ENCODE results near the gene TIA1.
A peak's percentile ranks its signal among the peaks of the same experiment; 100 is the strongest.

TIA1 gene

GRCh38 chr2:70258532-70258875, 10.1 kb upstream of the TIA1 start:
- peak overlapping the region; percentile 43 for H3K9ac ChIP-seq (ENCODE audit: low read length)
- no peaks in the 10 kb centered on the region for H3K36me3 ChIP-seq (replicated peaks; ENCODE audit: low read depth, low read length)
- H3K9me3 ChIP-seq (ENCODE audit: insufficient read depth, low read length) = no peaks in the 10 kb centered on the region
- H3K27ac ChIP-seq (ENCODE audit: low read length) = no peak overlapping the region
- peak overlapping the region; percentile 80 for H3K4me2 ChIP-seq (ENCODE audit: low read length)
- no peaks in the 10 kb centered on the region for H4K20me1 ChIP-seq (ENCODE audit: insufficient read depth, low read length)
- H2AFZ ChIP-seq (ENCODE audit: low read depth, low read length) = peak overlapping the region; percentile 73; the same call in 1 of the 2 replicates
- H3K4me1 ChIP-seq (ENCODE audit: low read length) = peaks cover 5% of the 10 kb centered on the region
- peak overlapping the region; percentile 96 for H3K4me3 ChIP-seq (ENCODE audit: low read length)
- H3K79me2 ChIP-seq (ENCODE audit: low read length) = no peaks in the 10 kb centered on the region
- TF ChIP-seq CTCF (IDR thresholded peaks at IDR 0.05; ENCODE audit: low read depth, low read length) = no peak
- no peak for TF ChIP-seq EZH2phosphoT487 (IDR thresholded peaks at IDR 0.05; ENCODE audit: low read depth)
- no peaks in the 10 kb centered on the region for H3K27me3 ChIP-seq (ENCODE audit: low read depth, low read length)

- TF ChIP-seq CTCF (IDR thresholded peaks at IDR 0.05; ENCODE audit: low read depth, low read length) = no peak
- TF ChIP-seq EZH2phosphoT487 (IDR thresholded peaks at IDR 0.05; ENCODE audit: low read depth) = no peak
- Histone ChIP-seq H3K4me3 (ENCODE audit: low read length) (no peak overlapping the region), H3K9ac (ENCODE audit: low read length) (no peak overlapping the region), H3K9me3 (ENCODE audit: insufficient read depth, low read length) (no peaks in the 10 kb centered on the region), H3K4me2 (ENCODE audit: low read length) (no peak overlapping the region), H3K4me1 (ENCODE audit: low read length) (peaks cover 5% of the 10 kb centered on the region), H3K27me3 (ENCODE audit: low read depth, low read length) (no peaks in the 10 kb centered on the region), H2AFZ (ENCODE audit: low read depth, low read length) (no peak overlapping the region), H4K20me1 (ENCODE audit: insufficient read depth, low read length) (no peaks in the 10 kb centered on the region), H3K79me2 (ENCODE audit: low read length) (no peaks in the 10 kb centered on the region), H3K36me3 (replicated peaks; ENCODE audit: low read depth, low read length) (no peaks in the 10 kb centered on the region), H3K27ac (ENCODE audit: low read length) (no peak overlapping the region)
These were observed 7.3 kb upstream of the TIA1 start for GRCh38 chr2:70255637-70256314.

- no peak overlapping the region for H2AFZ ChIP-seq (ENCODE audit: low read depth, low read length)
- H3K36me3 ChIP-seq (replicated peaks; ENCODE audit: low read depth, low read length) = peaks cover 7% of the 10 kb centered on the region
- H3K27ac ChIP-seq (ENCODE audit: low read length) = no peak overlapping the region
- no peaks in the 10 kb centered on the region for H3K27me3 ChIP-seq (ENCODE audit: low read depth, low read length)
- H3K9ac ChIP-seq (ENCODE audit: low read length) = no peak overlapping the region
- H4K20me1 ChIP-seq (ENCODE audit: insufficient read depth, low read length) = peaks cover 8% of the 10 kb centered on the region; the same call in 1 of the 2 replicates
- TF ChIP-seq CTCF (IDR thresholded peaks at IDR 0.05; ENCODE audit: low read depth, low read length) (no peak), EZH2phosphoT487 (IDR thresholded peaks at IDR 0.05; ENCODE audit: low read depth) (no peak)
- peaks cover 30% of the 10 kb centered on the region for H3K79me2 ChIP-seq (ENCODE audit: low read length)
- H3K9me3 ChIP-seq (ENCODE audit: insufficient read depth, low read length) = no peaks in the 10 kb centered on the region
- no peak overlapping the region for H3K4me3 ChIP-seq (ENCODE audit: low read length)
- peak overlapping the region; percentile 47; the same call in 1 of the 2 replicates for H3K4me2 ChIP-seq (ENCODE audit: low read length)
- peaks cover 7% of the 10 kb centered on the region; the same call in 1 of the 2 replicates for H3K4me1 ChIP-seq (ENCODE audit: low read length)
These were observed 2.0 kb upstream of the TIA1 start for GRCh38 chr2:70250434-70250833.

- H3K27me3 ChIP-seq (ENCODE audit: low read depth, low read length) = no peaks in the 10 kb centered on the region
- H3K9me3 ChIP-seq (ENCODE audit: insufficient read depth, low read length) = no peaks in the 10 kb centered on the region
- peak overlapping the region; percentile 90 for H3K4me3 ChIP-seq (ENCODE audit: low read length)
- peaks cover 7% of the 10 kb centered on the region for H3K36me3 ChIP-seq (replicated peaks; ENCODE audit: low read depth, low read length)
- TF ChIP-seq EZH2phosphoT487 (IDR thresholded peaks at IDR 0.05; ENCODE audit: low read depth) = no peak
- TF ChIP-seq CTCF (IDR thresholded peaks at IDR 0.05; ENCODE audit: low read depth, low read length) = no peak
- peak overlapping the region; percentile 87 for H3K27ac ChIP-seq (ENCODE audit: low read length)
- peak overlapping the region; percentile 88 for H3K4me2 ChIP-seq (ENCODE audit: low read length)
- peaks cover 58% of the 10 kb centered on the region for H3K79me2 ChIP-seq (ENCODE audit: low read length)
- H4K20me1 ChIP-seq (ENCODE audit: insufficient read depth, low read length) = peaks cover 24% of the 10 kb centered on the region
- peaks cover 7% of the 10 kb centered on the region; the same call in 1 of the 2 replicates for H3K4me1 ChIP-seq (ENCODE audit: low read length)
- H3K9ac ChIP-seq (ENCODE audit: low read length) = peak overlapping the region; percentile 94
- H2AFZ ChIP-seq (ENCODE audit: low read depth, low read length) = no peak overlapping the region; the same call in 1 of the 2 replicates
These were observed 856 bp downstream of the TIA1 start for GRCh38 chr2:70247364-70248180.
